Testis (tissue), 3 donors: ENCODE results near the gene CACNA1D. TPM values are rescaled to one million over a fixed set of nuclear protein-coding genes. Genes with fewer than 3 reads are reported as not detected.

Experiments used
- DNase-seq: peaks from one replicate; pipeline ENCODE4 v3.0.0-alpha.2; 2019
- H3K27ac ChIP-seq, 2 donors: fragments of 200-600 bp; sonication (generic); one replicate each; pipeline ENCODE4 v1.5.1; 2019
- H3K27me3 ChIP-seq: fragments of 200-600 bp; sonication (generic); one replicate; pipeline ENCODE4 v1.5.1; 2019
- H3K36me3 ChIP-seq: fragments of 200-600 bp; sonication (generic); one replicate; pipeline ENCODE4 v1.5.1; 2017; ENCODE audit warnings: low read depth; ENCODE audit errors: missing control alignments
- H3K4me1 ChIP-seq: fragments of 200-600 bp; sonication (generic); one replicate; pipeline ENCODE4 v1.5.1; 2019
- H3K4me3 ChIP-seq, 2 donors: fragments of 200-600 bp; sonication (generic); one replicate each; pipeline ENCODE4 v1.5.1; 2017 to 2019
- H3K9me3 ChIP-seq: fragments of 200-600 bp; sonication (generic); one replicate; pipeline ENCODE4 v1.5.1; 2017
- POLR2A ChIP-seq: fragments of 450-650 bp; IDR thresholded peaks from one replicate; pipeline ENCODE4 v1.6.1; 2017; ENCODE audit warnings: antibody characterized with exemption, mild to moderate bottlenecking, moderate library complexity
- WGBS, 2 donors: methylation state at CpG; one replicate each; pipeline ENCODE4 v1.1.5; 2018; 5-methylcytosine and 5-hydroxymethylcytosine counted together
- intact Hi-C: fragments of 100-400 bp; cut with DNase I; formaldehyde crosslinking; loops from one replicate; pipeline ENCODE4 v1.15.1; 2023; ENCODE audit warnings: low total_unique reads
- polyA plus RNA-seq: library from polyadenylated mRNA; stranded (reverse); fragments of 350-450 nt; fragmentation: Illumina TruSeq; extraction: RNeasy Lipid Tissue Mini Kit (QIAGEN cat#74804); gene quantifications from one replicate; pipeline ENCODE4 v1.2.3, GENCODE V29; 2014; ENCODE audit warnings: low read depth, low replicate concordance; ENCODE audit not compliant: insufficient read depth
- total RNA-seq, 2 donors: library from RNA; depleted of rRNA; stranded (reverse); fragments of >200 nt; gene quantifications; one replicate each; pipeline ENCODE4 v1.2.3, GENCODE V29; 2016
- TF ChIP-seq, protein P1 (sequence below), 3 experiments: fragments of 450-650 bp in 2 of 3; fragments of 200-600 bp in 1 of 3; sonication (generic) in 1 of 3; IDR thresholded peaks; one replicate each; pipeline ENCODE4 v1.5.1; 2016 to 2019; ENCODE audit warnings: antibody characterized with exemption in 3 of 3, mild to moderate bottlenecking in 2 of 3, moderate library complexity in 1 of 3

CACNA1D gene
- total and polyA plus RNA-seq, 3 donors from 2014 or later: 8.0 to 39.0 (median 37.6) TPM

DNA sequence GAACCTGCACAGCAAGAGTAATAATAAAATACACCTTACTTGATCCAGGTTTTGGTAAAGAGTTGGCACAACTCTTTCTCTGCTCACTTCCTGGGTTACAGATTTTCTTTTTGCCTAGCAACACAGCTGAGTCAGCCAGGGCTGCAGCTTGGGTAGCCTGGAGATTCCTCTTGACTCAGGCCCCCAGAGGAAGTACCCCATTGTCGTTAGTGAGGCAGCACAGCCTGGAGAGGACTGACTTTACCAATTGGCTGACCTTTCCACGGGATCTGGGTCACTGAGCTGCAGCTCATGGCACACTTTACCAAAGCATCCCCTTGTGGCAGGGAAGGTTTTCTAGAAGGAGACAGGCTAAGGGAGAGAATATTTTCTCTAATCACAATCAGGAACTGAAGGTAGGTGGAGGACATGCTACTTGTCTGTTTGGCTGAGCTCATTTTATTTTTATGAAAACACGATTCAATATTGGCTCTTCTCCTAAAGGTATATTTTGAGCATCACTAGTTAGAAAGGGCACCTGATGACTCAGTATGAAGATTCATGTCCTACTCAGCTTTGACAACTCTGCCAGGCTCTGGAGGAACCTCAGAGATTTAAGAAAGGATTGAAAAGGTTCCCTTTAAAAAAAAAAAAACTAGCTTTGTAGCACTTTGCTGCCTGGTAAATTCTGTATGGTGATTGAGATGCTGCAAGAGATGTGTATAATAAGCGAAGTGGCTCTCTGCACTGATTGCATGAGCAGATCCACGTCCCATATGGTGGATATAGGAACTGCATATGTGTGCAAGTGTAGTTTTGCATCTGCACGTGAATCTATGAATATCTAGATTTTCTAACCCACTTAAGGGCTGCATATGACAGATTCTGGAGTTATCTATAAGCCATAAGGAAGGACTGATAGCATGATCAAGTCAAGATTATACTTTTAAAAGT, 227.0 kb downstream of the CACNA1D start:
- TF ChIP-seq POLR2A: no peak
- TF ChIP-seq, protein P1, sequence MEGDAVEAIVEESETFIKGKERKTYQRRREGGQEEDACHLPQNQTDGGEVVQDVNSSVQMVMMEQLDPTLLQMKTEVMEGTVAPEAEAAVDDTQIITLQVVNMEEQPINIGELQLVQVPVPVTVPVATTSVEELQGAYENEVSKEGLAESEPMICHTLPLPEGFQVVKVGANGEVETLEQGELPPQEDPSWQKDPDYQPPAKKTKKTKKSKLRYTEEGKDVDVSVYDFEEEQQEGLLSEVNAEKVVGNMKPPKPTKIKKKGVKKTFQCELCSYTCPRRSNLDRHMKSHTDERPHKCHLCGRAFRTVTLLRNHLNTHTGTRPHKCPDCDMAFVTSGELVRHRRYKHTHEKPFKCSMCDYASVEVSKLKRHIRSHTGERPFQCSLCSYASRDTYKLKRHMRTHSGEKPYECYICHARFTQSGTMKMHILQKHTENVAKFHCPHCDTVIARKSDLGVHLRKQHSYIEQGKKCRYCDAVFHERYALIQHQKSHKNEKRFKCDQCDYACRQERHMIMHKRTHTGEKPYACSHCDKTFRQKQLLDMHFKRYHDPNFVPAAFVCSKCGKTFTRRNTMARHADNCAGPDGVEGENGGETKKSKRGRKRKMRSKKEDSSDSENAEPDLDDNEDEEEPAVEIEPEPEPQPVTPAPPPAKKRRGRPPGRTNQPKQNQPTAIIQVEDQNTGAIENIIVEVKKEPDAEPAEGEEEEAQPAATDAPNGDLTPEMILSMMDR (IDR thresholded peaks at IDR 0.05): no peak
- 64 to 70% methylated on average over 6 of the region's 6 CpGs for WGBS, 2 donors
- H3K4me3 ChIP-seq: no peak overlapping the region
- no peaks in the 10 kb centered on the region for H3K9me3 ChIP-seq
- H3K36me3 ChIP-seq: no peaks in the 10 kb centered on the region
- intact Hi-C loops: no loop called here
- H3K4me1 ChIP-seq: no peaks in the 10 kb centered on the region
- H3K27ac ChIP-seq: no peak overlapping the region
- no peaks in the 10 kb centered on the region for H3K27me3 ChIP-seq
- DNase-seq: no peak

DNA sequence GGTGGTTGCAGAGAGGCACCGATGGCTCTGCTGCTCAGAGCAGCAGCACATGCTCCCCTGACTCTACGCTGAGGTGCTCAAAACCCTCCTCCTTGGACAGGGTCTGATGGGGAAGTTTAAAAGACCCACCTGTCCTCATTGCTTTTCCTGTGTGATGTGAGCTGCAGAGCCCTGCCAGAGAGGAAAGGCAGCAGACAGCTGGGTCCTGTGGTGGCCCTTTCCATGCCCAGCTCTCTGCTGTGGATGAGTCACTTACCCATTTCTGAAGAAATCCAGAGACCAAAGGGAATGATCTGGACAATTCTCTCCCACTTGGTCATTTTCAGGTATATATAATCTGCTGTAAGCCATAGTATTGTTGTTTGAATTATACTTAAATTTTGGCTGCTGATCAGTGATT, 230.2 kb downstream of the CACNA1D start:
- DNase-seq: no peak
- TF ChIP-seq, protein P1 (IDR thresholded peaks at IDR 0.05): no peak
- no peak for TF ChIP-seq POLR2A
- Histone ChIP-seq H3K9me3 (no peaks in the 10 kb centered on the region), H3K27me3 (no peaks in the 10 kb centered on the region), H3K27ac (no peak overlapping the region), H3K4me3 (no peak overlapping the region), H3K4me1 (no peaks in the 10 kb centered on the region), H3K36me3 (no peaks in the 10 kb centered on the region)
- intact Hi-C loops: no loop called here
- 82 to 100% methylated on average over 2 of the region's 2 CpGs for WGBS, 2 donors

DNA sequence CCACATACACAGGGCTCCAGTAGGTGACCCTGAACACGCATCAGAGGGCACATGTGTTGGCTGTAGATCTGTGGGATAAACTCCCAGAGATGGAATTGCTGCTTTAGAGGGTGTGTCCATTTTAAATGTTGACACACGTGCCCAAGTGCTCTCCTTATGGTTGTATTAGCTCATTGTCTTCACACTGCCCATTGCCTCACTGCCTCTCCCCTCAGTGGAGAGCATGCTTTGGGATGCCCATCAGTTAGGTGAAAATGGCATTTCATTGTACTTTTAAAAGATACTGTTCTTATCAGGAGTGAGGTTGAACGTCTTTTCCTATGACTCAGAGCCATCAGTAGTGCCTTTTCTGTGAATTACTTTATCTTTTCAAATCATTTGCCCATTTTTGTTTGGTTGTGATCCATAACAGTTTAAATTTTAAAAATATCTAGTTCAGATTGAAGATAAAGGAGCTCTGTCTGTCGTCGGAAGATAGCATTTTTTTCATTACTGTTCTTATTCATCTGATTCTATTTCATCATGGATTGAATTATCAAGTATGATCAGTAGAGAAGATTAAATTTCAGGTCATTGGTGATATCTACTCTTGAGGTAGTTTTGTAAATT, 231.1 kb downstream of the CACNA1D start:
- no peaks in the 10 kb centered on the region for H3K9me3 ChIP-seq
- no peak for DNase-seq
- WGBS, 2 donors: 77 to 89% methylated on average over 5 of the region's 5 CpGs
- H3K27me3 ChIP-seq: no peaks in the 10 kb centered on the region
- no peak for TF ChIP-seq POLR2A
- TF ChIP-seq, protein P1 (IDR thresholded peaks at IDR 0.05): no peak
- no peak overlapping the region for H3K4me3 ChIP-seq
- no peaks in the 10 kb centered on the region for H3K4me1 ChIP-seq
- intact Hi-C loops: no loop called here
- H3K27ac ChIP-seq: no peak overlapping the region
- H3K36me3 ChIP-seq: no peaks in the 10 kb centered on the region

DNA sequence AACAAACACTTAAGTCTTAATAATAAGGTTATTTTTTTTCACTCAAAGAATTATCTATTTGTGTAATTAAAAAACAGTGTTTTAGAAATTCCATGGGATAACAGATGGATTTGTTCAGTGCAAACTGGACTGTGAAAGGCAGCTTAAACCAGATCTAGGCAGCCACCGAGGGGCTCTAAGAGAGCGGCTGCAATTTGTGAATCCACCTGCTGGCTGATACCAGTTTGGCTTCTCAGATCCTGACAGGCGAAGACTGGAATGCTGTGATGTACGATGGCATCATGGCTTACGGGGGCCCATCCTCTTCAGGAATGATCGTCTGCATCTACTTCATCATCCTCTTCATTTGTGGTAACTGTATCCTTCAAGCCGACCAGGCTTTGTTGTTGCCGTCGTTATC, 232.2 kb downstream of the CACNA1D start:
- no peak overlapping the region for H3K4me3 ChIP-seq

More for the DNA sequence above, 232.2 kb downstream of the CACNA1D start:
- H3K27me3 ChIP-seq: no peaks in the 10 kb centered on the region
- intact Hi-C loops: no loop called here
- WGBS, 2 donors: 80 to 84% methylated on average over 9 of the region's 9 CpGs
- H3K4me1 ChIP-seq: no peaks in the 10 kb centered on the region
- no peaks in the 10 kb centered on the region for H3K36me3 ChIP-seq
- no peaks in the 10 kb centered on the region for H3K9me3 ChIP-seq
- TF ChIP-seq POLR2A: no peak
- TF ChIP-seq, protein P1 (IDR thresholded peaks at IDR 0.05): no peak
- no peak overlapping the region for H3K27ac ChIP-seq
- DNase-seq: no peak
